A673 (cell line): Measurements from ENCODE around the gene AKAP6.

ENCODE experiments used
- EZH2 ChIP-seq: fragments of 200-600 bp; sonication (generic); IDR thresholded peaks from 2 replicates; pipeline ENCODE4 v1.6.1; 2017; ENCODE audit warnings: borderline replicate concordance, low read depth, mild to moderate bottlenecking, mixed read lengths, antibody characterized with exemption, low read length; ENCODE audit not compliant: poor library complexity, severe bottlenecking
- TF ChIP-seq, protein P1 (sequence below): fragments of 300-800, 200-600 bp; sonication (generic); conservative IDR thresholded peaks from 2 replicates; pipeline ENCODE4 v1.5.1; 2017; ENCODE audit warnings: low read depth, mild to moderate bottlenecking, antibody characterized with exemption, low read length, moderate library complexity, mixed read lengths

DNA sequence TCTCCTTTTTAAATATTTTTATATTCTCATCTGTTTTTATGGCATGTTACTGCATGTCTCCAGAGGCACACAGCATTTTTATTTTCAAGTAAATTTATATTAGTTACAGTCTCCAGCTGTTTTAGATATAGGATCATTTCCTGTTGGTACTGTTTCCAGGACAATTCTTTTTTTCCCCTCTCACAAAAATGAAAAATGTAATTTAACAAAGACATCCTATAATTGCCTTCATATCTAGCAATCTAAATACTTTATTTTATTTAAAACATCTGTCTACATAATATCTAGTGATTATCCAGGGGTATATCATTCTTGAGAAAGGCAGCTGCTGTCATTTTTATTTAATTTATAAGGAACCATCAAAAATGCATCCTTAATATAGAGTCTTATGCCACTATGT is 337.2 kb downstream of the AKAP6 start:
- TF ChIP-seq, protein P1, sequence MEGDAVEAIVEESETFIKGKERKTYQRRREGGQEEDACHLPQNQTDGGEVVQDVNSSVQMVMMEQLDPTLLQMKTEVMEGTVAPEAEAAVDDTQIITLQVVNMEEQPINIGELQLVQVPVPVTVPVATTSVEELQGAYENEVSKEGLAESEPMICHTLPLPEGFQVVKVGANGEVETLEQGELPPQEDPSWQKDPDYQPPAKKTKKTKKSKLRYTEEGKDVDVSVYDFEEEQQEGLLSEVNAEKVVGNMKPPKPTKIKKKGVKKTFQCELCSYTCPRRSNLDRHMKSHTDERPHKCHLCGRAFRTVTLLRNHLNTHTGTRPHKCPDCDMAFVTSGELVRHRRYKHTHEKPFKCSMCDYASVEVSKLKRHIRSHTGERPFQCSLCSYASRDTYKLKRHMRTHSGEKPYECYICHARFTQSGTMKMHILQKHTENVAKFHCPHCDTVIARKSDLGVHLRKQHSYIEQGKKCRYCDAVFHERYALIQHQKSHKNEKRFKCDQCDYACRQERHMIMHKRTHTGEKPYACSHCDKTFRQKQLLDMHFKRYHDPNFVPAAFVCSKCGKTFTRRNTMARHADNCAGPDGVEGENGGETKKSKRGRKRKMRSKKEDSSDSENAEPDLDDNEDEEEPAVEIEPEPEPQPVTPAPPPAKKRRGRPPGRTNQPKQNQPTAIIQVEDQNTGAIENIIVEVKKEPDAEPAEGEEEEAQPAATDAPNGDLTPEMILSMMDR: no peak
- TF ChIP-seq EZH2: no peak
